DOHH2 (cell line): ENCODE measurements around the gene GSG1L.
"Not testable (repeated sequence)": the region's sequence is repeated elsewhere in the genome, so short reads cannot be mapped to it uniquely, and the experiment has no call there.

Experiments used
- H3F3A ChIP-seq: fragments of 200-600 bp; sonication (generic), shearing (Covaris generic); 2 replicates; pipeline ENCODE4 v1.6.0; 2016; ENCODE audit warnings: antibody characterized with exemption, mild to moderate bottlenecking; ENCODE audit not compliant: control insufficient read depth, insufficient read depth
- H3K27ac ChIP-seq: fragments of 200-600 bp; sonication (generic); 2 replicates; pipeline ENCODE4 v1.5.1; 2014; ENCODE audit warnings: low read depth, mild to moderate bottlenecking, low read length, moderate library complexity
- H3K27me3 ChIP-seq: fragments of 200-600 bp; sonication (generic); 2 replicates; pipeline ENCODE4 v1.6.1; 2014; ENCODE audit warnings: mild to moderate bottlenecking, low read length, mixed read lengths; ENCODE audit not compliant: control insufficient read depth
- H3K36me3 ChIP-seq: fragments of 200-600 bp; sonication (generic); 2 replicates; pipeline ENCODE4 v1.6.1; 2014; ENCODE audit warnings: mild to moderate bottlenecking, low read length, moderate library complexity, mixed read lengths; ENCODE audit not compliant: control insufficient read depth
- H3K4me1 ChIP-seq: fragments of 200-600 bp; sonication (generic); 2 replicates; pipeline ENCODE4 v1.6.1; 2014; ENCODE audit warnings: mild to moderate bottlenecking, low read length, mixed read lengths; ENCODE audit not compliant: control insufficient read depth
- H3K4me2 ChIP-seq: fragments of 200-600 bp; sonication (generic); 2 replicates; pipeline ENCODE4 v1.6.0; 2014; ENCODE audit warnings: mild to moderate bottlenecking, low read length, moderate library complexity
- H3K4me3 ChIP-seq: fragments of 200-600 bp; sonication (generic); 2 replicates; pipeline ENCODE4 v1.5.1; 2014; ENCODE audit warnings: mild to moderate bottlenecking, low read length, mixed read lengths
- H3K79me2 ChIP-seq: fragments of 200-600 bp; sonication (generic); 2 replicates; pipeline ENCODE4 v1.6.1; 2014; ENCODE audit warnings: mild to moderate bottlenecking, low read length, mixed read lengths; ENCODE audit not compliant: control insufficient read depth
- H3K9me2 ChIP-seq: fragments of 200-600 bp; sonication (generic); replicated peaks from 2 replicates; pipeline ENCODE4 v1.6.1; 2014; ENCODE audit warnings: mild to moderate bottlenecking, low read length, mixed read lengths; ENCODE audit not compliant: control insufficient read depth
- H3K9me3 ChIP-seq: fragments of 200-600 bp; sonication (generic); 2 replicates; pipeline ENCODE4 v1.6.1; 2014; ENCODE audit warnings: antibody characterized with exemption, low read length, mixed read lengths; ENCODE audit not compliant: control insufficient read depth, insufficient read depth
- H4K20me1 ChIP-seq: fragments of 200-600 bp; sonication (generic); 2 replicates; pipeline ENCODE4 v1.6.0; 2014; ENCODE audit warnings: low read depth, mild to moderate bottlenecking, antibody characterized with exemption, low read length, moderate library complexity; ENCODE audit not compliant: control insufficient read depth, insufficient read depth
- EZH2phosphoT487 ChIP-seq: fragments of 200-600 bp; sonication (generic); IDR thresholded peaks from 2 replicates; pipeline ENCODE4 v1.6.1; 2017; ENCODE audit warnings: borderline replicate concordance, mild to moderate bottlenecking, antibody characterized with exemption, low read length, moderate library complexity, mixed read lengths
- TF ChIP-seq, protein P1 (sequence below): fragments of 200-600 bp; sonication (generic); IDR thresholded peaks from one replicate; pipeline ENCODE4 v1.5.1; 2014; ENCODE audit warnings: antibody characterized with exemption, mild to moderate bottlenecking, low read depth, low read length; ENCODE audit not compliant: poor library complexity, severe bottlenecking

The GSG1L gene

DNA sequence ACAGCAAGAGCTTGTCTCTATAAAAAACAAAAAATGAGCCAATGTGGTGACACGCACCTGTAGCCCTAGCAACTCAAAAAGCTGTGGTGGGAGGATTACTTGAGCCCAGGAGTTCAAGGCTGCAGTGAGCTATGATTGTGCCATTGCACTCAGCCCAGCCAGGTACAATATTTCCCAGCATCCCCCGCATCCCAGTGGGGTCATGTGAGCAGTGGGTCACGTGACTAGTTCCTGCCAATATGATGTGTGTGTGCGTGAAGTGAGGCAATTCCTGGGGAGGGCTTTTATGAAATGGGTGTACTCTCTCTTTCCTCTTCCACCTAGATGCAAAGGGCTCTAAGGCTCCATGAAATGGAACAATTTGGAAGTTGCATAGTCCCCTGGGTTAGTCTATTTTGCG is 81.3 kb downstream of the GSG1L start:
- no peaks in the 10 kb centered on the region for H3K9me3 ChIP-seq
- H3F3A ChIP-seq: no peaks in the 10 kb centered on the region
- TF ChIP-seq, protein P1, sequence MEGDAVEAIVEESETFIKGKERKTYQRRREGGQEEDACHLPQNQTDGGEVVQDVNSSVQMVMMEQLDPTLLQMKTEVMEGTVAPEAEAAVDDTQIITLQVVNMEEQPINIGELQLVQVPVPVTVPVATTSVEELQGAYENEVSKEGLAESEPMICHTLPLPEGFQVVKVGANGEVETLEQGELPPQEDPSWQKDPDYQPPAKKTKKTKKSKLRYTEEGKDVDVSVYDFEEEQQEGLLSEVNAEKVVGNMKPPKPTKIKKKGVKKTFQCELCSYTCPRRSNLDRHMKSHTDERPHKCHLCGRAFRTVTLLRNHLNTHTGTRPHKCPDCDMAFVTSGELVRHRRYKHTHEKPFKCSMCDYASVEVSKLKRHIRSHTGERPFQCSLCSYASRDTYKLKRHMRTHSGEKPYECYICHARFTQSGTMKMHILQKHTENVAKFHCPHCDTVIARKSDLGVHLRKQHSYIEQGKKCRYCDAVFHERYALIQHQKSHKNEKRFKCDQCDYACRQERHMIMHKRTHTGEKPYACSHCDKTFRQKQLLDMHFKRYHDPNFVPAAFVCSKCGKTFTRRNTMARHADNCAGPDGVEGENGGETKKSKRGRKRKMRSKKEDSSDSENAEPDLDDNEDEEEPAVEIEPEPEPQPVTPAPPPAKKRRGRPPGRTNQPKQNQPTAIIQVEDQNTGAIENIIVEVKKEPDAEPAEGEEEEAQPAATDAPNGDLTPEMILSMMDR: no peak
- no peak for TF ChIP-seq EZH2phosphoT487
- H3K27me3 ChIP-seq: no peaks in the 10 kb centered on the region
- no peaks in the 10 kb centered on the region for H3K79me2 ChIP-seq
- no peaks in the 10 kb centered on the region for H3K36me3 ChIP-seq
- H3K9me2 ChIP-seq: no peaks in the 10 kb centered on the region
- H3K4me2 ChIP-seq: no peak overlapping the region
- H3K4me3 ChIP-seq: no peak overlapping the region
- H4K20me1 ChIP-seq: no peaks in the 10 kb centered on the region
- H3K4me1 ChIP-seq: no peaks in the 10 kb centered on the region
- no peak overlapping the region for H3K27ac ChIP-seq

DNA sequence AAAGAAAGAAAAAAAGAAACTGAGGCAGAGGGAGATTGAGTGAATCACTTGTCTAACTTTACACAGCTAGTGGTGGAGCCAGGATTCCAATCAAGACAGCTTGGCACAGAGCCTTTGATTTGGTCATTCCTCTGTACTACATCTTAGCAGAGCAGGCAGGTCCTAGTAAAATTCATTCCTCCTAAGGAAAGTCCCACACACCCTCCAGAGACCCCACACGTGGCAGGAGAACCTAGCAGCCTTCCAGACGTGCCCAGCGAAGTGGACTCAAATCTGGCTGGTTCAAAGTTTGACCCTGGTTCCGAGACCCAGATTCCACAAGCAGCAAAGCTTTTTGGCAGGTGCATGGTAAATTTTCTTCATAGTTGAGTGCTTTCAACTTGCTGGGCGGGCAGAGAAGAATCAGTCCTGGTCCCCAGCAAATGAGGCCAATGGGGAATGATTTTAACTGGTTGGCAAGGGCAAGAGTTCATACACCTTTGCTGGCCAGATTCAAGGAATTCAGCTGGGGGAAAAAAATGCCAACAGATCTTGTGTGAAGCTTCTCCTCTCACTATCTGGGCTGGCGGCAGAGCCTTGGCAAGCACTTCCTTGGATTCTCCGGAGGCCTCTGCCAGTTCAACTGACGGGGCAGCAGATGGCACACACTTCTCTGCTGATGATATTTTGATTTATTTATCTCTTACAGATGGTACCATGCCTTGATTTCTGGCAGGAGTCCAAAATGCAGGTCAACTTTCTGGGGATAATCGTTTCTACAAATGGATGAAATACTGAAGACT is 82.4 kb downstream of the GSG1L start:
- Histone ChIP-seq H3K4me1 (no peaks in the 10 kb centered on the region), H4K20me1 (no peaks in the 10 kb centered on the region), H3K4me2 (no peak overlapping the region), H3K27ac (no peak overlapping the region), H3K36me3 (no peaks in the 10 kb centered on the region), H3K9me2 (no peaks in the 10 kb centered on the region), H3K4me3 (no peak overlapping the region), H3K79me2 (no peaks in the 10 kb centered on the region), H3F3A (no peaks in the 10 kb centered on the region), H3K9me3 (no peaks in the 10 kb centered on the region), H3K27me3 (no peaks in the 10 kb centered on the region)
- TF ChIP-seq, protein P1: no peak
- TF ChIP-seq EZH2phosphoT487: no peak

DNA sequence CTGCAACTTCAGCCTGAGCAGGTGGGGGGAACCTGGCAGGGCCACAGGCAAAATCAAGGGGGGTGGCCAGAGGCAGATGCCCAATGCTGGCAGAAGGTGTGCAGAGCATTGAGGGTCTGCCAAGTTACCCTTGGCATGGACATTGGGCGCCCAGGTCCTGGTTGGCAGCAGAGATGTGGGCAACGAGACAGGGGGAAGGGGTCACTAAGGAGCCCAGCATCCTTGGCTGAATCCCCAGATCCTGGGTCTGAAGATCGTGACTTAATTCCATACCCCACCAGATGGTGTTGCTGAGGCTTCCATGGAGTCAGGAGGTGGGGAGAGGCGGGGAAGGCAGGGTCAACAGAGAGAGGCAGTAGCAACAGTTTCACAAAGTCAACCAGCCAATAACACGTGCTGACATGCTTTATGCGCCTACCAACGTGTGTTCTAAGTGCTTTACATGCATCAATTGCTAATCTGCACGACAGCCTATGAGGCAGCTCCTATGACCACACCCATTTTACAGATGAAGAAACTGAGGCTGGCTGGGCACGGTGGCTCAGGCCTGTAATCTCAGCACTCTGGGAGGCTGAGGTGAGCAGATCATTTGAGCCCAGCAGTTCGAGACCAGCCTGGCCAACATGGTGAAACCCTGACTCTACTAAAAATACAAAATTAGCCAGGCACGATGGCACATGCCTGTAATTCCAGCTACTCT is 83.3 kb downstream of the GSG1L start:
- Histone ChIP-seq H3K36me3 (no peaks in the 10 kb centered on the region), H3K9me2 (no peaks in the 10 kb centered on the region), H3K4me1 (no peaks in the 10 kb centered on the region), H3F3A (no peaks in the 10 kb centered on the region), H3K4me3 (no peak overlapping the region), H3K9me3 (no peaks in the 10 kb centered on the region), H3K27ac (no peak overlapping the region), H3K4me2 (no peak overlapping the region), H3K27me3 (no peaks in the 10 kb centered on the region), H3K79me2 (no peaks in the 10 kb centered on the region), H4K20me1 (no peaks in the 10 kb centered on the region)
- no peak for TF ChIP-seq EZH2phosphoT487
- TF ChIP-seq, protein P1: no peak

DNA sequence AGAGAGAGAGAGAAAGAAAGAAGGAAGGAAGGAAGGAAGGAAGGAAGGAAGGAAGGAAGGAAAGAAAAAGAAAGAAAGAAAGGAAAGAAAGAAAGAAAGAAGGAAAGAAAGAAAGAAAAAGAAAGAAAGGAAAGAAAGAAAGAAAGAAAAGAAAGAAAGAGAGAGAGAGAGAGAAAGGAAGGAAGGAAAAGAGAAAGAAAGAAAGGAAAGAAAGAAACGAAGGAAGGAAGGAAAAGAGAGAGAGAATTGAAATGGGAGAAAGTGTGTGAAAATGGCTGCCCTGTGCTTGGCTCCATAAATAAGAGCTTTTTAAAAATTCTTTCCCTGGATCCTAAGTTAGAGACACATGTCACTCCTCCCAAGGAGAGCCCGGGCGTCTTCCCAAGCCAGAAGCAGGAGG is 83.8 kb downstream of the GSG1L start:
- H3K4me3 ChIP-seq, H3K27me3 ChIP-seq, H3K4me2 ChIP-seq, H3K9me3 ChIP-seq, H3K4me1 ChIP-seq, H3K36me3 ChIP-seq, H3F3A ChIP-seq, H3K79me2 ChIP-seq, H4K20me1 ChIP-seq, H3K9me2 ChIP-seq, H3K27ac ChIP-seq: not testable (repeated sequence)
